Neural progenitor cell (in vitro differentiated cells): ENCODE results near the gene SUN1.

Experiments
- EZH2 ChIP-seq: fragments of 200-600 bp; sonication (generic); IDR thresholded peaks from 2 replicates; pipeline ENCODE4 v1.6.1; 2017; ENCODE audit warnings: antibody characterized with exemption, mild to moderate bottlenecking, moderate library complexity
- EZH2phosphoT487 ChIP-seq: fragments of 200-600 bp; sonication (generic); IDR thresholded peaks from 2 replicates; pipeline ENCODE4 v1.6.1; 2017; ENCODE audit warnings: antibody characterized with exemption
- TF ChIP-seq, protein P1 (sequence below): fragments of 200-600 bp; sonication (generic); IDR thresholded peaks from 2 replicates; pipeline ENCODE4 v1.5.1; 2017; ENCODE audit warnings: antibody characterized with exemption, mild to moderate bottlenecking

DNA sequence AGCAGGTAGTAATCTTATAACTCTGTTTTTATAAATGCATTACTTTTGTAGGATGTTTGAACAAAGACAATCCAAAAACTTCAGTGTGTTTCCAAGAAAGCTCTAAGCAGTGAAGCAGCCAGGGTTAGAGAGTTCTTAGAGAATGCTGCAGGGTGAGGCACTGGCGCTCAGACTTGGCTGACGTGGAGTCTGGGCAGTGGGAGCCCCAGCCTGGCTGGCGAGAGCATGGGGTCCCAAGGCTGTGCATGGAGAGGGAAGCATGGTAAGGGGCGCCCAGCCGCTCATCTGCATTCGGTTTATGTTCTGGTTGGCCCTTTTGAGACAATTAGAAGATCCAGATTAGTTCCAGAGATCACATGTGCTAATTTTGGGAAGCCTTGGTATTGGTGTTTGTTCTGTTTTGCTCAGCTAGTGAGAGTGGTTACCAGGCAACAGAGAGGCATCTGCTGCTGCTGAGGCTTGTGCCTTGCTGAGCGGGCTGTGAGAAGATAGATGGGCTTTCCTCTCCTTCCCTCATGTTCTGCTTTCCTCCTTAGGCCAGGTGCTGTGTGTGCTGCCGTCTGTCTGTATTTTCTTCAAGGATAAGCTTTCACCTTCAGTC lies 10.3 kb downstream of the SUN1 start:
- TF ChIP-seq EZH2 (no peak), EZH2phosphoT487 (no peak)
- TF ChIP-seq, protein P1, sequence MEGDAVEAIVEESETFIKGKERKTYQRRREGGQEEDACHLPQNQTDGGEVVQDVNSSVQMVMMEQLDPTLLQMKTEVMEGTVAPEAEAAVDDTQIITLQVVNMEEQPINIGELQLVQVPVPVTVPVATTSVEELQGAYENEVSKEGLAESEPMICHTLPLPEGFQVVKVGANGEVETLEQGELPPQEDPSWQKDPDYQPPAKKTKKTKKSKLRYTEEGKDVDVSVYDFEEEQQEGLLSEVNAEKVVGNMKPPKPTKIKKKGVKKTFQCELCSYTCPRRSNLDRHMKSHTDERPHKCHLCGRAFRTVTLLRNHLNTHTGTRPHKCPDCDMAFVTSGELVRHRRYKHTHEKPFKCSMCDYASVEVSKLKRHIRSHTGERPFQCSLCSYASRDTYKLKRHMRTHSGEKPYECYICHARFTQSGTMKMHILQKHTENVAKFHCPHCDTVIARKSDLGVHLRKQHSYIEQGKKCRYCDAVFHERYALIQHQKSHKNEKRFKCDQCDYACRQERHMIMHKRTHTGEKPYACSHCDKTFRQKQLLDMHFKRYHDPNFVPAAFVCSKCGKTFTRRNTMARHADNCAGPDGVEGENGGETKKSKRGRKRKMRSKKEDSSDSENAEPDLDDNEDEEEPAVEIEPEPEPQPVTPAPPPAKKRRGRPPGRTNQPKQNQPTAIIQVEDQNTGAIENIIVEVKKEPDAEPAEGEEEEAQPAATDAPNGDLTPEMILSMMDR = no peak
